ENCODE results near the gene AGPAT2. TPM values are rescaled to one million over a fixed set of nuclear protein-coding genes. Genes with fewer than 3 reads are reported as not detected.

The AGPAT2 gene
- total RNA-seq, 2 donors from 2014 or later, result 197 to 372 TPM

GRCh38 chr9:136697146-136697820, 10.0 kb upstream of the AGPAT2 start:
- peak overlapping the region in 1 of 2 donors; percentile 2 for H3K9ac ChIP-seq (ENCODE audit: low read depth in 2 of 2, low read length in 2 of 2)
- no peaks in the 10 kb centered on the region for H3K9me3 ChIP-seq
- TF ChIP-seq CTCF (IDR thresholded peaks at IDR 0.05), result no peak
- no peak for DNase-seq
- H3K4me1 ChIP-seq, result peaks cover 37% of the 10 kb centered on the region
- intact Hi-C loops (cut with DNase I), result no loop called here
- peaks cover 3% of the 10 kb centered on the region for H3K27me3 ChIP-seq
- no peak overlapping the region for H3K4me3 ChIP-seq
- H3K27ac ChIP-seq, result no peak overlapping the region
- no peaks in the 10 kb centered on the region for H3K36me3 ChIP-seq

- Histone ChIP-seq H3K27me3 (peaks cover 2% of the 10 kb centered on the region), H3K4me1 (peaks cover 38% of the 10 kb centered on the region), H3K36me3 (no peaks in the 10 kb centered on the region), H3K27ac (no peak overlapping the region), H3K9me3 (no peaks in the 10 kb centered on the region), H3K4me3 (no peak overlapping the region), H3K9ac (ENCODE audit: low read depth in 2 of 2, low read length in 2 of 2) (peak overlapping the region; percentile 35 to 74)
- DNase-seq, result no peak
- intact Hi-C loops (cut with DNase I), result no loop called here
- TF ChIP-seq CTCF (IDR thresholded peaks at IDR 0.05), result no peak
Measured at GRCh38 chr9:136696502-136696901, 9.2 kb upstream of the AGPAT2 start.

GRCh38 chr9:136695955-136696354, 8.7 kb upstream of the AGPAT2 start:
- H3K9ac ChIP-seq (ENCODE audit: low read depth in 2 of 2, low read length in 2 of 2), result peak overlapping the region; percentile 60 to 74
- TF ChIP-seq CTCF (IDR thresholded peaks at IDR 0.05), result no peak
- no peaks in the 10 kb centered on the region for H3K27me3 ChIP-seq
- no peak overlapping the region for H3K27ac ChIP-seq
- no peaks in the 10 kb centered on the region for H3K9me3 ChIP-seq
- H3K4me3 ChIP-seq, result no peak overlapping the region
- no peak for DNase-seq
- peaks cover 38% of the 10 kb centered on the region for H3K4me1 ChIP-seq
- no peaks in the 10 kb centered on the region for H3K36me3 ChIP-seq
- intact Hi-C loops (cut with DNase I), result no loop called here

- Histone ChIP-seq H3K4me1 (peaks cover 38% of the 10 kb centered on the region), H3K9ac (ENCODE audit: low read depth in 2 of 2, low read length in 2 of 2) (peak overlapping the region; percentile 60 to 74)
Measured at GRCh38 chr9:136695435-136695895, 8.2 kb upstream of the AGPAT2 start.

GRCh38 chr9:136694872-136695247, 7.6 kb upstream of the AGPAT2 start:
- DNase-seq, result no peak
- Histone ChIP-seq H3K36me3 (no peaks in the 10 kb centered on the region), H3K9me3 (no peaks in the 10 kb centered on the region), H3K4me1 (peaks cover 38% of the 10 kb centered on the region), H3K27me3 (no peaks in the 10 kb centered on the region), H3K27ac (no peak overlapping the region), H3K9ac (ENCODE audit: low read depth in 2 of 2, low read length in 2 of 2) (peak overlapping the region in 1 of 2 donors; percentile 35), H3K4me3 (no peak overlapping the region)
- intact Hi-C loops (cut with DNase I), result no loop called here
- no peak for TF ChIP-seq CTCF (IDR thresholded peaks at IDR 0.05)

More at GRCh38 chr9:136695435-136695895, 8.2 kb upstream of the AGPAT2 start:
- H3K9me3 ChIP-seq, result no peaks in the 10 kb centered on the region
- no peaks in the 10 kb centered on the region for H3K36me3 ChIP-seq
- no peaks in the 10 kb centered on the region for H3K27me3 ChIP-seq
- intact Hi-C loops (cut with DNase I), result no loop called here
- no peak overlapping the region for H3K4me3 ChIP-seq
- DNase-seq, result peak; percentile 79
- no peak overlapping the region for H3K27ac ChIP-seq
- TF ChIP-seq CTCF (IDR thresholded peaks at IDR 0.05), result no peak

Data from colonic mucosa (tissue), 4 donors.